Adrenal gland (tissue), 12 donors: ENCODE data around the gene KPNA3. TPM values are rescaled to one million over a fixed set of nuclear protein-coding genes. Genes with fewer than 3 reads are reported as not detected.

Source experiments
- DNase-seq, 7 donors: peaks; one replicate each; pipeline ENCODE4 v3.0.0-alpha.2; 2019 to 2020
- H3K27ac ChIP-seq, 5 donors: fragments of 200-600 bp; sonication (generic) in 4 of 5; 1 replicate in 3 of 5; 2 replicates in 2 of 5; pipeline versions ENCODE4 v1.5.1 to v1.8.0; 2016 to 2020; ENCODE audit warnings: mild to moderate bottlenecking in 1 of 5
- H3K27me3 ChIP-seq: fragments of 200-600 bp; 2 replicates; pipeline ENCODE4 v1.8.0; 2021
- H3K36me3 ChIP-seq, 2 donors: fragments of 200-600 bp; replicated peaks in 1 of 2; 1 replicate in 1 of 2; 2 replicates in 1 of 2; pipeline versions ENCODE4 v1.5.1 to v1.8.0; 2018 to 2022
- H3K4me1 ChIP-seq, 2 donors: fragments of 200-600 bp; replicated peaks in 1 of 2; 1 replicate in 1 of 2; 2 replicates in 1 of 2; pipeline versions ENCODE4 v1.5.1 to v1.8.0; 2018 to 2021
- H3K4me3 ChIP-seq, 4 donors: fragments of 200-600 bp; sonication (generic) in 3 of 4; one replicate each; pipeline ENCODE4 v1.5.1; 2016 to 2018
- H3K9me3 ChIP-seq, 3 donors: fragments of 200-600 bp; sonication (generic) in 1 of 3; replicated peaks in 1 of 3; 1 replicate in 2 of 3; 2 replicates in 1 of 3; pipeline versions ENCODE4 v1.5.1 to v1.8.0; 2016 to 2021
- POLR2A ChIP-seq, 2 donors: fragments of 450-650 bp; IDR thresholded peaks; one replicate each; pipeline ENCODE4 v1.6.1; 2017; ENCODE audit warnings: antibody characterized with exemption in 2 of 2, mild to moderate bottlenecking in 2 of 2, moderate library complexity in 1 of 2
- WGBS, 4 donors: extraction: QIAGEN DNeasy Blood & Tissue Kit in 2 of 4; methylation state at CpG; one replicate each; pipeline versions ENCODE4 v1.1.5 to v1.1.7; 2013 to 2017; 5-methylcytosine and 5-hydroxymethylcytosine counted together
- intact Hi-C, 2 donors: fragments of 100-400 bp; cut with DNase I; formaldehyde crosslinking; loops; one replicate each; pipeline versions ENCODE4 v1.14.1 to v1.15.0; 2022 to 2023
- polyA plus RNA-seq, 3 donors: library from polyadenylated mRNA; stranded (reverse); fragments of 200-250 nt in 2 of 3; fragments of 350-450 nt in 1 of 3; fragmentation: Illumina TruSeq in 1 of 3; extraction: RNeasy Lipid Tissue Mini Kit (QIAGEN cat#74804) in 1 of 3; gene quantifications; one replicate each; pipeline ENCODE4 v1.2.3, GENCODE V29; 2013 to 2014
- total RNA-seq, 9 donors: library from RNA; depleted of rRNA in 4 of 9; stranded (reverse); fragments of >200 nt in 4 of 9; fragments of 120-200 nt in 1 of 9; fragmentation: NEBNext Ultra II Directional in 1 of 9; extraction: Animal tissue kit (Norgen Biotek cat#: 25700) in 1 of 9; gene quantifications; one replicate each; pipeline versions ENCODE4 v1.1.0 to v1.2.4, GENCODE V29; 2013 to 2023
- TF ChIP-seq, protein P1 (sequence below), 6 experiments: fragments of 450-650 bp in 4 of 6; fragments of 200-600 bp in 2 of 6; sonication (generic) in 1 of 6; IDR thresholded peaks; 1 replicate in 5 of 6; 2 replicates in 1 of 6; pipeline versions ENCODE4 v1.5.1 to v1.8.0; 2016 to 2021; ENCODE audit warnings: antibody characterized with exemption in 6 of 6, mild to moderate bottlenecking in 2 of 6, moderate library complexity in 1 of 6
- donor health status: healthy with polysubstance abuse.
- donor health status: Bipolar disorder and iron deficiency.
- donor health status: DM: yes; HTN: yes; CAD: no.
- donor health status: DM: no; HTN: no; CAD: no.
- donor health status: DM: no; HTN: no; CAD: no.
- donor health status: DM: yes; HTN: yes; CAD: no.

The KPNA3 gene
- total and polyA plus RNA-seq, 12 donors, result 8.6 to 43.8 (median 20.5) TPM

DNA sequence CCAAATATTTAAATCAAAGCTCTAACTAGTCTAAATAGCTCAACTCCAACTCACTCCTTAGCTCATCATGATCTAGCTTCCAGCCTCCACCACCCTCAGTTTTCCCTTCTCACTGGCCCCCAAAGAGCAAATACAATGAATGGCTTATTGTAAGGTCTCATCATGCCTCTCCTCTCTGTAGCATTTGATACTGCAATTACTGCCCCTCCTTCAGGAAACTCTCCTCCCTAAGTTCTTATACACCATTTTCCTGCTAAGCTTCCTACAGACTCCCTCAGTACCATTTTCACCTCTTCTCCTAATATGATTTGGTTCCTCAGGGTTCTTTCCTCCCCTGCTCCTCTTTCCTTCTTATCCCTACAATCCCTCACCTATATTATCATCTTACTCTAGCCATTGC, 12.8 kb downstream of the KPNA3 start:
- intact Hi-C loops, result no loop called here
- no peak for TF ChIP-seq POLR2A (IDR thresholded peaks at IDR 0.05)
- Histone ChIP-seq H3K4me1 (peaks cover 0 to 14% of the 10 kb centered on the region in 2 donors), H3K27me3 (no peaks in the 10 kb centered on the region), H3K9me3 (no peaks in the 10 kb centered on the region), H3K4me3 (no peak overlapping the region), H3K36me3 (no peaks in the 10 kb centered on the region), H3K27ac (no peak overlapping the region)
- no peak for DNase-seq

DNA sequence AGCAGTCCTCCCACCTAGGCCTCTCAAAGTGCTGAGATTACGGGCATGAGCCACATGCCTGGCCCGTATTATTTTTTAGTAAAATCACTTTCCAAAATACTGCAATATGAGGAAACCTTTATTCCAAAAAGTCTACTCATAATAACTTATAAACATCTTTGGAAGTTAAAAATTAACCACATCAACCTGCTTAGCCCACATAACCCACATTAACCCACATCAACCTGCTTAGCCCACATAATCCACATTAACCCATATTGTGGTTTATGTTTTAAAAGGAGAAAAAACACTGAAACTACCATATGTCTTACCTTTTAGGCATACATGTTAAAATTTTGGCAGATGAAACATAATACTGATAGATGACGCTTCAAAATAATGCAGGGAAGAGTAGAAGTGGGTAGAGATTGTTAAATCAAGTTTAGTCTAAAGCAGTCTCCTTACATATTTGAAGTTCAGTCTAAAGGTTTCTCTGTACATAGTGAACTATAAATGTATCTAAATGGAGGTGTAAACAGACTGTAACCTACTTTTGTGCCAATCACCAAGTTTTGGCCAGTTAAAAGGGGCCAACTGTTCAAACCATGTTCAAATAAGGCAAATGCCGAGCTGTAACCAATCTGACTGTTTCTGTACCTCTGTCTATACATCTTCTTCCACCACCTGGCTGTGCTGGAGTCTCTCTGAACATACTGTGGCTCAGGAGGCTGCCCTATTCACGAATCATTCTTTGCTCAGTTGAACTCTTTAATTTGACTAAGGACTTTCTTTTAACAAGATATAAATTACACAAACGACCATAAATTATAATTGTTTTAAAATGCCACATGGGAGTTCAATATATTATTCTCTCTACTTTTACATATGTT, 14.5 kb downstream of the KPNA3 start:
- no peak overlapping the region for H3K27ac ChIP-seq

DNA sequence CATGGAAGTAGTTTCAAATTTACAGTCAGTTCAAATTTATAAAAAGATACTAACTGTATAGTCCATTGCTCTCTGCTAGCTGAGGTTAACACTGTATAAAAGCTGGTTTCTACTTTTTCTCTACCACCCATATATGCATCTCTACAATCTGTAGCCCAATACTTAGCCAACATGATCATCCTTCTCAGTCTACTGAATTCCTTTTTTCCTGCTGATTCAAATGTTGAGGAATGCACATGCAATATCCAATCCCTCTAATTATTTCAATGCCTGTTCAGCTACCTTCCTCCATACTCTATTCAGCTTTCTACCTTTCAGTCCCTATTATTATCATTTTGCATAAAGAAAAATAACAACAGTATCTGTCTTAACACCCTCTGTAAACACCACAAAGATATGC, 15.6 kb downstream of the KPNA3 start:
- no peak for TF ChIP-seq POLR2A (IDR thresholded peaks at IDR 0.05)
- TF ChIP-seq, protein P1, sequence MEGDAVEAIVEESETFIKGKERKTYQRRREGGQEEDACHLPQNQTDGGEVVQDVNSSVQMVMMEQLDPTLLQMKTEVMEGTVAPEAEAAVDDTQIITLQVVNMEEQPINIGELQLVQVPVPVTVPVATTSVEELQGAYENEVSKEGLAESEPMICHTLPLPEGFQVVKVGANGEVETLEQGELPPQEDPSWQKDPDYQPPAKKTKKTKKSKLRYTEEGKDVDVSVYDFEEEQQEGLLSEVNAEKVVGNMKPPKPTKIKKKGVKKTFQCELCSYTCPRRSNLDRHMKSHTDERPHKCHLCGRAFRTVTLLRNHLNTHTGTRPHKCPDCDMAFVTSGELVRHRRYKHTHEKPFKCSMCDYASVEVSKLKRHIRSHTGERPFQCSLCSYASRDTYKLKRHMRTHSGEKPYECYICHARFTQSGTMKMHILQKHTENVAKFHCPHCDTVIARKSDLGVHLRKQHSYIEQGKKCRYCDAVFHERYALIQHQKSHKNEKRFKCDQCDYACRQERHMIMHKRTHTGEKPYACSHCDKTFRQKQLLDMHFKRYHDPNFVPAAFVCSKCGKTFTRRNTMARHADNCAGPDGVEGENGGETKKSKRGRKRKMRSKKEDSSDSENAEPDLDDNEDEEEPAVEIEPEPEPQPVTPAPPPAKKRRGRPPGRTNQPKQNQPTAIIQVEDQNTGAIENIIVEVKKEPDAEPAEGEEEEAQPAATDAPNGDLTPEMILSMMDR (IDR thresholded peaks at IDR 0.05), result no peak
- Histone ChIP-seq H3K4me3 (no peak overlapping the region), H3K9me3 (no peaks in the 10 kb centered on the region), H3K27ac (no peak overlapping the region), H3K27me3 (no peaks in the 10 kb centered on the region), H3K36me3 (no peaks in the 10 kb centered on the region), H3K4me1 (peaks cover 0 to 5% of the 10 kb centered on the region in 2 donors)
- intact Hi-C loops, result no loop called here
- DNase-seq, result no peak

More for the DNA sequence above, 14.5 kb downstream of the KPNA3 start:
- WGBS, 4 donors, result 79 to 91% (median 89%) methylated on average over 6 of the region's 6 CpGs
- intact Hi-C loops, result no loop called here
- peaks cover 0 to 7% of the 10 kb centered on the region in 2 donors for H3K4me1 ChIP-seq
- no peaks in the 10 kb centered on the region for H3K36me3 ChIP-seq
- no peaks in the 10 kb centered on the region for H3K9me3 ChIP-seq
- TF ChIP-seq, protein P1 (IDR thresholded peaks at IDR 0.05), result no peak
- no peak for TF ChIP-seq POLR2A (IDR thresholded peaks at IDR 0.05)
- H3K4me3 ChIP-seq, result no peak overlapping the region
- no peak for DNase-seq
- no peaks in the 10 kb centered on the region for H3K27me3 ChIP-seq

DNA sequence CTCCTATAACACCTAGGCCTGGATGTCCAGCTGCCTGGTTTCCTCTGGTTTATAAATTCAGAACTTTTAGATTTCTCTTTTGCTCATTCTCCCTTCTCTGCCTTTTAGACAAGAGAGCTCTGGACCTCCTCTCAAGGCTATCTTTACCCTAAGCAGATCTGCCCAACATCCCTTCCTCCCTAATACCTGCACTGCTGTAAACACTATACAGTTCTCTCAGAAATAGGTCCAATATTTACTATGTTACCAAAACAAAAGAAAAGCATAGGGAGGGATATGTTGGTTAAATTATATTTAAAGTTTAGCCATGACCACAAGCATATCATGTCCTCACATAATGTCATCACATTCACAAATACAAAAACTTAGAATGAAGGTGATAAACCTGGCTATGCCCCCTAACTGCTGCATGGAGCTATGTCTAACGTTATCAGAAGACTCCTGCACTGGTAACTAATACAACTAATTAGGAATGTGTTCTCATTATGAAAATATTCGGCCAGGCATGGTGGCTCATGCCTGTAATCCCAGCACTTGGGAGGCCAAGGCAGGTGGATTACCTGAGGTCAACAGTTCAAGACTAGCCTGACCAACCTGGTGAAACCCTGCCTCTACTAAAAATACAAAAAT, 18.0 kb downstream of the KPNA3 start:
- Histone ChIP-seq H3K4me3 (no peak overlapping the region), H3K9me3 (no peaks in the 10 kb centered on the region), H3K36me3 (no peaks in the 10 kb centered on the region), H3K27ac (no peak overlapping the region), H3K27me3 (no peaks in the 10 kb centered on the region), H3K4me1 (no peaks in the 10 kb centered on the region)
- TF ChIP-seq, protein P1 (IDR thresholded peaks at IDR 0.05), result no peak
- TF ChIP-seq POLR2A (IDR thresholded peaks at IDR 0.05), result no peak
- WGBS, 4 donors, result 89 to 98% (median 93%) methylated on average over 2 of the region's 2 CpGs
- intact Hi-C loops, result no loop called here
- DNase-seq, result no peak
